Suppressor macrophage treated with lipopolysaccharide for 4 hours (primary cell): ENCODE results near the gene UGP2.
A peak's percentile ranks its signal among the peaks of the same experiment; 100 is the strongest.
"Not testable (repeated sequence)": the region's sequence is repeated elsewhere in the genome, so short reads cannot be mapped to it uniquely, and the experiment has no call there.

ENCODE experiments used
- DNase-seq: peaks from one replicate; pipeline ENCODE4 v3.0.0-alpha.2; 2020

UGP2 gene

DNA sequence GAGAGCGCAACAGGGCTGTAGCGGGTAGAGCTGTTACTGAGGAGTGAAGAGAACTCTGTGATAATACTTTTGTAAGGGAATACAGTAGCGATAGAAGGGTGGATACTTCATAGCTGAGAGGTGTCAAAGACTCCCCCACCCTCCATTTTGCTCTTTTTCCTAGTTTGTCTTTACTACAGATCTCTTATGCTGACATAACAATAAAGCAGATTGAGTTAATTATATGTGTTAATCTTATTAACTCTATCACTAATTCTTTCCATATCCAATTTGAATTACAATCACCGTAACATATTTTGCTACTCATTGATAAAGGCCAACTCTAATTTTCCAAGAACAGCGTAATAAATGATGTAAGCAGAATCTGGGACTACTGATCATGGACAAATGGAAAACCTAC, 57.1 kb downstream of the UGP2 start:
- DNase-seq, result no peak

DNA sequence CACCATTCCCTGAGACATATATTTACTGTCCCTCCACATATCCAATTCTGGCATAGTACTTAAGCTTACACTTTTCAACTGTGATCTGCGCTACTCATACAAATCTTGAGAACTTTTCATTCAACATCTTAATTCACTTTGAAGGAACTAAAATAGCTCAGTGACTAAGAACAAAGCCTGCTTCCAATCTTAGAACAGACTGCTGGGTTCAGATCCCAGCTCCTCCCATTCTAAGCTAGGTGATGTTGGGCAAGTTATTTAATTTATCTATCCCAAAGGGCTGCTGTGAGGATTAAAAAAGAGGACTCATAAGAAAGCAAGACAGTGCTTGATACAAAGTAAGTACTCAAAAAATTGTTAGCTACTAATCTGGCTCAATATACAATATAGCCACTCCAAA, 57.9 kb downstream of the UGP2 start:
- no peak for DNase-seq

DNA sequence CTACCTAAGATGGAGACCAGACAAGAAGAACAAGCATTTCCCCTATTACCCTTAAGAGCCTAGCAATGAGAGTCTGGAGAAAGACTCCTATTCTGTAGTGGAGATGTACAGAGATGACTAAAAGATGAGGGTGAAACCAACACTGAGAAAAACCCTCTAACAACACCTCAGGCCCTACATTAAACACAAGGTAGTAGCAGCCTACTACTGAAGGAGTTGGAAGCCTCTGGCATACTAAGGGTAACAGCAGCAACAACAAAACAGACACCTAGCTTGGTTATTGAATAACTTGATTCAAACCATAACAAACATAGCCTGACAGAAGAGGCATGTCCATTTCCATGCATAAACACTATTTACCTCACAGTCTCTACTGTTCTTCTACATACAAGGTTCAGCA, 60.5 kb downstream of the UGP2 start:
- no peak for DNase-seq

DNA sequence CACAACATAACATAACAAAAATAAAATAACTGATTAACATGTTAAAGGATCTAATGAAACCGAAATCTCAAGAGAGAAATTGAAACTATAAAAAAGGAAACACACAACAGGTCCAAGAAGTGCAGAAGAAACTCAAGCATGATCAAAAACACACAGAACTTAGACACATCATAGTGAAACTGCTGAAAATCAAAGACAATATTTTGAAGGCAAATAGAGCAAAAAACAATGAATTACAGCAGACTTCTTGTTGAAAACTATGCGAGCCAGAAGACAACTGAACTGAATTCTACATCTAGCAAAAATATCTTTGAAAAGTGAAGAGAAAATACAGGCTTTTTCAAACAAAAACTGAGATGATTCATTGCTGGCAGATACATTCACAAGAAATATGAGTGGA, 61.3 kb downstream of the UGP2 start:
- DNase-seq, result peak; percentile 18

- no peak for DNase-seq
These were observed 72.6 kb downstream of the UGP2 start for GRCh38 chr2:63914311-63914710.

DNA sequence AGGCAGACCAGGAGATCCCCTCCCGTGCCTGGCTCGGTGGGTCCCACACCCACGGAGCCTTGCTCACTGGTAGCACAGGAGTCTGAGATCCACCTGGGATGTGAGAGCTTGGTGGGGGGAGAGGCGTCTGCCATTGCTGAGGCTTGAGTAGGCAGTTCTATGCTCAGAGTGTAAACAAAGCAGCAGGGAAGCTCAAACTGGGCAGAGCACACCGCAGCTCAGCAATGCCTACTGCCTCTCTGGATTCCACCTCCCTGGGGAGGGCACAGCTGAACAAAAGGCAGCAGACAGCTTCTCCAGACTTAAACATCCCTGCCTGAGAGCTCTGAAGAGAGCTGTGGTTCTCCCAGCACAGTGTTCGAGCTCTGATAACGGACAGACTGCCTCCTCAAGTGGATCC, 85.1 kb downstream of the UGP2 start:
- DNase-seq, result no peak

- DNase-seq, result not testable (repeated sequence)
These were observed 90.4 kb downstream of the UGP2 start for GRCh38 chr2:63932104-63932503.
